HG02840 (cell line): ENCODE data around the gene MGAT3.
"Not testable (repeated sequence)": the region's sequence is repeated elsewhere in the genome, so short reads cannot be mapped to it uniquely, and the experiment has no call there.

ENCODE experiments used
- ATAC-seq: cut with Tn5 transposase; IDR thresholded peaks from one replicate; pipeline ENCODE4 v1.9.1; 2021; ENCODE audit warnings: mild to moderate bottlenecking, moderate library complexity, moderate number of reproducible peaks; ENCODE audit not compliant: unreplicated experiment, low FRiP score

MGAT3 gene

GRCh38 chr22:39507021-39507420, 50.2 kb downstream of the MGAT3 start:
- not testable (repeated sequence) for ATAC-seq

GRCh38 chr22:39508393-39508792, 51.6 kb downstream of the MGAT3 start:
- ATAC-seq, result no peak

- ATAC-seq, result no peak
Observed at GRCh38 chr22:39510529-39511149, 53.8 kb downstream of the MGAT3 start.

GRCh38 chr22:39511226-39511625, 54.4 kb downstream of the MGAT3 start:
- ATAC-seq, result no peak

GRCh38 chr22:39512026-39512425, 55.2 kb downstream of the MGAT3 start:
- no peak for ATAC-seq

- no peak for ATAC-seq
Observed at GRCh38 chr22:39513791-39514190, 57.0 kb downstream of the MGAT3 start.

GRCh38 chr22:39514373-39514973, 57.7 kb downstream of the MGAT3 start:
- no peak for ATAC-seq

GRCh38 chr22:39515266-39516050, 58.6 kb downstream of the MGAT3 start:
- no peak for ATAC-seq

- ATAC-seq, result no peak
Observed at GRCh38 chr22:39517470-39517869, 60.7 kb downstream of the MGAT3 start.

GRCh38 chr22:39518144-39518786, 61.5 kb downstream of the MGAT3 start:
- no peak for ATAC-seq

- ATAC-seq, result no peak
Observed at GRCh38 chr22:39518996-39519680, 62.3 kb downstream of the MGAT3 start.

GRCh38 chr22:39519681-39520225, 62.9 kb downstream of the MGAT3 start:
- ATAC-seq, result peak; percentile 73

GRCh38 chr22:39520226-39521105, 63.7 kb downstream of the MGAT3 start, which contains the start of gene ATF4:
Gene ATF4 (plus strand): TSS chr22:39520562. CDS start chr22:39521446, 884 bp downstream.
- ATAC-seq, result peak; percentile 50

- not testable (repeated sequence) for ATAC-seq
Observed at GRCh38 chr22:39521106-39521885, 64.5 kb downstream of the MGAT3 start.

GRCh38 chr22:39522091-39522490, 65.3 kb downstream of the MGAT3 start:
- not testable (repeated sequence) for ATAC-seq

GRCh38 chr22:39522567-39523300, 65.9 kb downstream of the MGAT3 start:
- ATAC-seq, result no peak

GRCh38 chr22:39524089-39524752, 67.4 kb downstream of the MGAT3 start:
- no peak for ATAC-seq
